Measurements from ENCODE around the gene ZBTB45. TPM values are rescaled to one million over a fixed set of nuclear protein-coding genes. Genes with fewer than 3 reads are reported as not detected.

ZBTB45 gene
- total and polyA plus RNA-seq, 7 donors, result 6.2 to 13.0 (median 9.8) TPM

GRCh38 chr19:58518256-58519086 is 1.1 kb downstream of the ZBTB45 start:
- ATAC-seq, result no peak
- Histone ChIP-seq H3K9me3 (no peaks in the 10 kb centered on the region), H3K27me3 (ENCODE audit: insufficient read depth in 3 of 3, low read length in 2 of 3) (no peaks in the 10 kb centered on the region), H3K4me3 (peak overlapping the region; percentile 98), H3K36me3 (ENCODE audit: insufficient read depth in 1 of 2, low read depth in 1 of 2) (peaks cover 0 to 20% of the 10 kb centered on the region in 2 donors), H3K27ac (peak overlapping the region; percentile 97), H3K4me1 (peaks cover 33% of the 10 kb centered on the region)
- intact Hi-C loops (cut with DNase I), result no loop called here
- WGBS, 3 donors, result 11 to 14% (median 13%) methylated on average over 22 of the region's 22 CpGs
- TF ChIP-seq CTCF (IDR thresholded peaks at IDR 0.05), result no peak
- no peak for DNase-seq

- ATAC-seq (no peak), DNase-seq (no peak)
- intact Hi-C loops (cut with DNase I), result no loop called here
- H3K9me3 ChIP-seq, result no peaks in the 10 kb centered on the region
- no peak overlapping the region for H3K4me3 ChIP-seq
- WGBS, 3 donors, result 84 to 91% (median 86%) methylated on average over 64 to 65 of the region's 65 CpGs
- H3K27me3 ChIP-seq (ENCODE audit: insufficient read depth in 3 of 3, low read length in 2 of 3), result no peaks in the 10 kb centered on the region
- no peak for TF ChIP-seq CTCF (IDR thresholded peaks at IDR 0.05)
- peaks cover 33% of the 10 kb centered on the region for H3K4me1 ChIP-seq
- no peak overlapping the region for H3K27ac ChIP-seq
- peaks cover 0 to 20% of the 10 kb centered on the region in 2 donors for H3K36me3 ChIP-seq (ENCODE audit: insufficient read depth in 1 of 2, low read depth in 1 of 2)
Observed at GRCh38 chr19:58516964-58517833, 2.4 kb downstream of the ZBTB45 start.

GRCh38 chr19:58516246-58516836 is 3.3 kb downstream of the ZBTB45 start:
- Histone ChIP-seq H3K4me3 (no peak overlapping the region), H3K27me3 (ENCODE audit: insufficient read depth in 3 of 3, low read length in 2 of 3) (no peaks in the 10 kb centered on the region), H3K9me3 (no peaks in the 10 kb centered on the region), H3K36me3 (ENCODE audit: insufficient read depth in 1 of 2, low read depth in 1 of 2) (peaks cover 0 to 20% of the 10 kb centered on the region in 2 donors), H3K4me1 (peaks cover 33% of the 10 kb centered on the region), H3K27ac (peak overlapping the region; percentile 46)
- TF ChIP-seq CTCF (IDR thresholded peaks at IDR 0.05), result no peak
- ATAC-seq (no peak), DNase-seq (no peak)
- intact Hi-C loops (cut with DNase I), result no loop called here
- WGBS, 3 donors, result 77 to 82% (median 78%) methylated on average over 22 to 25 of the region's 25 CpGs

- Histone ChIP-seq H3K4me1 (peaks cover 27% of the 10 kb centered on the region), H3K36me3 (ENCODE audit: insufficient read depth in 1 of 2, low read depth in 1 of 2) (peaks cover 0 to 20% of the 10 kb centered on the region in 2 donors), H3K27me3 (ENCODE audit: insufficient read depth in 3 of 3, low read length in 2 of 3) (no peaks in the 10 kb centered on the region), H3K4me3 (no peak overlapping the region), H3K27ac (no peak overlapping the region), H3K9me3 (no peaks in the 10 kb centered on the region)
- DNase-seq, result no peak
- intact Hi-C loops (cut with DNase I), result no loop called here
- ATAC-seq, result no peak
- WGBS, 3 donors, result 90 to 94% (median 92%) methylated on average over 2 of the region's 2 CpGs
- TF ChIP-seq CTCF (IDR thresholded peaks at IDR 0.05), result no peak
Observed at GRCh38 chr19:58515259-58515658, 4.4 kb downstream of the ZBTB45 start.
